Measurements from ENCODE around the gene DUSP14.

DUSP14 gene

DNA sequence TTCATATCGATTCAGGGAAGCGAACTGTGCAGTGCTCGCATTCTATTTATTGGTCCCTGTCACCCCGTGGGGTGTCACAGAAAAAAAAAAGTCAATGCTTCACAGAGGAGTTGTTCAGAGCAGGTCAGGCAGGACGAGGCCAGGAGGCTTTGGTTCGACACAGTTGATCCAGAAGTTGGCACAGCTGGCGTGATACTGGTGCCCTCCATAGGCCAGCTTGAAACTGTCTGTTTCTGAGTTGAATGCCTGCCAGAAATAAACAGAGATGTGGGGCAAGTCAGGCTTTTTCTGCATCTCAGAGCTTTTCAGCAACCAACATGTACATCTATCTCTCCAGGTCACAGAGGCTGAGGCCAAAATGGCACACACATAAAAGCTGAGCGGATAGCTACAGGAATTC is 29.1 kb downstream of the DUSP14 start:
- FAIRE-seq = no peak

DNA sequence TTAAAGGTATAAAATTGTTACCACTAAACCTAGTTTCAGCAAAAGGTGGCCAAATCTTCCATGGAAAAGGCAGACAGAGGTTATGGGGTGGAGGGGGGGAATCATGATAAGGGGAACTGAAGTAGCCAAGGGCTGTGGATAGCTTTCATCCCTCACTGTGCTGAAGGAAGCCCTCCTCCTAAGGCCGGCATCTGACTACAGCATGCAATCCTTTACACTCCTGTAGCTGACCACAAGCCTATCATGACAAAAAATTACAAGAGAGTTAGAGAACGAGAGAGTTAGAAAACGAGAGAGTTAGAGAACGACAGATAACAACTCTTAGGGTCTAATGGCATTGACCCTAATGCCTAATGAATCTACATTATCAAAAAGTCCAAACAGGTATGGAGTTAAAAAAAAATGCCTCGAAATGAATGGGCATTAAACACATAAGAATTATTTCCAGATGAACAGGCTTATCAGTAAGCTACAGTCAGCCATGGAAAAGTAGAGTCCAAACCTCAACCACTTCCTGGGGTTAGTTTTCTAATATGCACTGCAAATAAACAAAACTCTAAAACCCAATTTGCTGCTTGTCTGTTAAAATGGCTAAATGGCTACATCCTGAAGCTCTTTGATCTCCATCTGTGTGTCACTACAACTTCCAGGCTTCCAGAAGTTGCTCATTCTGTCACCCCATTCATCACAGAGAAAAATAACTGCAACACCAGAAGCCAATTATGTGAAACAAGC is 29.7 kb downstream of the DUSP14 start:
- FAIRE-seq = no peak

DNA sequence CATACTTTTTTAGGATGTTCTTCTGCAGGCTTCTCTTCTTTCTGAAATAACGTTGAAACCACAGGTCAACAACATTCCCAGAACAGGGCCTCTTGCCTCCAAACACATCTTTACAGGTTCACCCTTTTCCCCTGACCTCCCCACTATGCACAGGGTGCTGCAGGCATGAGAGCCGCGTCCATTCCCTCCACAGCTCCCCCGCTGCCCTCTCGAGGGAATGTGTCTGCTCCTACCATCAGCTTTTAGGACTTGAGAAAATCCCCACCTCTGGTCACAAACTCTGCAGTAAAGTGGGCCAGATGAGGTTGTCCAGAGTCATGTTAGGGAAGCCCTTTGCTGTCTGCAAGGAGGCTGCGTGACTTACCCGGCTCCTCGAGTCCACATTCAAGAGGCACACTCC is 30.5 kb downstream of the DUSP14 start:
- FAIRE-seq = no peak

DNA sequence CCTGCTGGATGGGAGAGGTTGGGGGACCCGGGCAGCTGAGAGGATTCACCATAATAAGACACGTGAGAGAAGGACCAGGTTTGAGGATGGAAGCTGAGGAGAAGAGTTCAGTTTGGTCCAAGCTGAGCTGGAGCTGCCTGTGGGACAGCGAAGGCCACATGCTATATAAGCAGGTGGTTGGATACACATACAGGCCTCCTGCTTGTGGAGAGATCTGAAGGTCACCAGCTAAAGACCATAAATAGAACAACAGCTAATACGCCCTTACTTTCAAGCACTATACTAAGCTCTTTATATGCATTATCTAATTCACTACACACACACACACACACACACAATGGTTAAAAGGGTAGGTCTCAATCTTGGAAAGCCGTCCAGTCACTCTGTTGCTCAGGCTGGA is 32.1 kb downstream of the DUSP14 start:
- no peak for FAIRE-seq

DNA sequence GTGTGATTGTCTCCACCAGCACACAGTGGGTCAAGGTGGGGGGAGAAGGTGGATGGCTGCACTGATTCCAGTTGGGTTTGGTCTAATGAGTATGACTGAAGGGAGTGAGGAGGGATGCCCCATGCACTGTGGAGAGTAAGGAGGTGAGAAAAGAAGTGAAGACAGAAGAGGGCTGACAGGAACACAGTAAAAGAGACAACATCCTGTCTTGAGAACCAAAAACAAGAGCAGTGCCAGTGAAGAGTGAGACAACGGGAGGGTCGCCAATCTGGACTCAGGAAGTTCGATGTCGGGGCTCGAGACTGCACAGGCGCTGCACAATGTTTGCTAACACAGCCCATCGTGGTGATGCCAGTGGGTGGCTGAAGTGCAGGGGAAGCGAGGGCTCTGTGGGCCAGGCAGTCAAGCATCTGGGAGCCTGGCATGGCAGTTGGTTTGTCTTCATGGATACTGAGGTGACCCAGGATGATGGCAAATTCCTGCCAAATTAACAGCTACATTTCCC is 34.1 kb downstream of the DUSP14 start:
- no peak for FAIRE-seq

DNA sequence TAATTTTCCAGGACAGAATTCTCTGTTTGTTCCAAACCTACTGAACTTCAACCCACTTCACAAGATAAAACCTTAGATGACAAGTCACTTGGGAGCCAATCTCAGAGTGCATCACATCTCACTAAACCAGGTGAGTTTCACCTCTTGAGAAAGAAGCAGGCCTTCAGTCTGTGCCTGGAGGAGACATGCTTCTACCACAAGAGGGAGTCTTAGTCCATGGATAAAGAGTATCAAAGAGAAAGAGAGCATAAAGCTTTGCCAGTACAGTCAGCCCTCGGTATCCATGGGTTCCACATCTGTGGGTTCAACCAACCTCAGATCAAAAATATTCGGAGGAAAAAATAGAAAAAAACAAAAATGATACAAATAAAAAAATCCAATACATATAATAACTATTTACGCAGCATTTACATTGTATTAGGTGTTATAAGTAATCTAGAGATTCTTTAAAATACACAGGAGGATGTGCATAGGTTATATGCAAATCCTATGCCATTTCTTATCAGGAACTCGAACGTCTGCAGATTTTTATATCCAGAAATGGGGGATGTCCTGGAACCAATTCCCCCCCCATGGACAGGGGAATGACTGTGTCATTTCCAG is 37.7 kb downstream of the DUSP14 start:
- no peak for FAIRE-seq

DNA sequence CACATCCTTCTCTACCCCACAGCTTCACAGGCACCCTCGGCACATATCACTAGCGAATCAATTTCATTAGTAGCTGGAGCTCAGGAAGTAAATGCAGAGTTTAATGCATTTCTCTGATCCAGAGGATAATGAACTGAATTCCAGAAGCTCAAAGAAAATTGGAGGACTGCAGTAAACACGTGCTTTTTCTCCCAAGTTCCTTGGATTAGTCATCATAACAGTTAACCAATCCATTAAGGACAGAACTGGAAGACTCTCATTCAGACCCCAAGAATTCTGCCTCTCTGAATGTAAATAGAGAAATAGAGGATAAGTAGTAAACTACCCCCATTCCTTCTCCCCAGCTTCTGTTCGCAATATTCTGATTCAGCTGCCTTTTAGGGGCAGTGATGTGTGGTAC is 40.7 kb downstream of the DUSP14 start:
- FAIRE-seq = no peak

DNA sequence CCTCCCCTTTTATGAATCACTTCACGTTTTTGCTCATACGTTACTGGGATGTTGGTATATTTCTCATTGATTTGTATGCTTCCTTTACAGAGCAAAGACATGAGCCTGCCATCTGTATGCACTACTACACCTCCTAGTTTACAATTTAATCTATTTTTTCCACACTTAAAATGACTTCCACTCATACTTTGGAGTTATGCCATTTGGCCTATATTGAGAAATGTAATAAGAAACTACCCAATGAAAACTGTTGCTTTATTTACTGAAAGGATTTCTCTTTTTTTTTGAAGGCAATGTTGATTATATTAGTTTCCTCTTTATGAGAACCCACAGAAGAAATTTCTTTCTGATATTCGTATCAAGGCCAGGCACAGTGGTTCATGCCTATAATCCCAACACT is 43.1 kb downstream of the DUSP14 start:
- no peak for FAIRE-seq

DNA sequence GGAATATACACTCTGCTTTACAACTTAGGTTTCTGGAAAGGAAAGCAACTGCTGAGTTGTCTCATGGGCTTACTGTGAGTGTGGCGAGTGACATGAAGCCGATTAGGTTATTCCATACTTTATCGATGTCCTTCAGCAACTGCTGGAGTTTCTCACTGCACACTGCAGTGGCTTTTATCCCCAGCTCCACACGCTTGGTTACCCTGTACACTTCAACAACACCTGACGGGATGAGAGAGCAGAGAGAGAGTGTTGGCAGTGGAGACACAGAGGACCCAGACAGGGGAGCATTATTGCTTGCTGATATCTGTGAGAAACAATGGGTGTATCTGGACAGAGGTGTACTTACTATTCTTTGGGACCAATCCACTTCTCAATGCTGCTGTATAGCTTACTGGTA is 46.2 kb downstream of the DUSP14 start:
- no peak for FAIRE-seq

DNA sequence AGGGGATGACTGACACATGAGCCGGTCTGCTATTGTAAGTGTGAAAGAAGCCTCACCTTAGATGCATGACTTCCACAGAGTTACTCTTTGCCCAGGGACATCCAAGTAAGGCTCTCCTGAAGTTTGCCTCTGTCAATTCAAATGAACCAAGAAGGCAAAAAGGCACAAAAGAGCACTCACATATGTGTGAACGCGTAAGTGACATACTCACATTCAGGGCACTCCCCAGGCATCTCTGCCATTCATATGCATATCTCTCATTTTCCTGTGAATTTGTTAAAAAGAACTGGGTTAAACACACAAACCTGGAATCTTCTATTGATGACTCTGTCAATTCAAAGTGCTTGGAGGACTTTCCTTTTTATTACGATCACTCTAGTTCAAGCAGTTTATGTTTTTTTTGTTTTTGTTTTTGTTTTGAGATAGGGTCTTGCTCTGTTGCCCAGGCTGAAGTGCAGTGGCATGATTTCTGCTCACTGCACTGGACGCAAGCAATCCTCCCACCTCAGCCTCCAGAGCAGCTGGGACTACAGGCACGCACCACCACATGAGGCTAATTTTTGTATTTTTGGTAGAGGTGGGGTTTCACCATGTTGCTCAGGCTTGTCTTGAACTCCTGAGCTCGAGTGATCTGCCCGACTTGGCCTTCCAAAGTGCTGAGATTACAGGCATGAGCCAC is 49.4 kb downstream of the DUSP14 start:
- no peak for FAIRE-seq

DNA sequence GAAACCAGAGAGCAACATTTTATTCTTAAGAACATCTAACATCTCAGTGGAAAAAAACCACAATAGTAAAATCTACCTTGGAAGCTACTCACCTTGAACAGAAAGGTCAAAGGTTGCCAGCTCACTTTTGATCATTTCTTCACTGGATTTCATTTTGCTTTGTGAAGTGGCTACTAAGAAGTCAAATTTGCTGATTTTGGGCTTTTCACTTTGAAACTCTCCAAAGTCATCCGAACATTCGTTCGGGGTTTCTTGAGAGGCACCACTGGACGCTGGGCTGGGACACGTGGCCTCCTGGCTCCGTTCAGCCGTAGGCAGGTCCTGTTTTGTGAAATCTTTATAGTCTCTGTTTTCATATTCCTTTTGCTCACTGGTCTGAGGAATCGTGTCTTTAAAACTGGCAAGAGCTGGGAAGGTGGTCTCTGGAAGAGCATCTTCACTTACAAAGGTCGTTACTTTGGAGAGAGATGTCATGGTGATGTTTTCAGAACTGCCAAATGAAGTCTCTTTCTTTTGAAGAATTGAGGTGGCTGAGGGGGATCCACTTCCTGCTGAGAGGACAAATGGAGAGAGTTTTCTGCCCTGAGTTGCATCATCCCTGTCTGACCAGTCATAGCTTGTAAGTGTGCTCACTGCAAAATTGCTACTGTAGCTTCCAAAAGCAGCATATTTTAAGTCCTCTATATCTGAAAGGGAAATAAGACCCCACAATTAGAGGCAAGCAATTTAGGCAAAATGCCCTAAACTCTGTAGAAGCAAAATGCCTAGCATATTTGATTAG is 52.4 kb downstream of the DUSP14 start:
- FAIRE-seq = no peak

DNA sequence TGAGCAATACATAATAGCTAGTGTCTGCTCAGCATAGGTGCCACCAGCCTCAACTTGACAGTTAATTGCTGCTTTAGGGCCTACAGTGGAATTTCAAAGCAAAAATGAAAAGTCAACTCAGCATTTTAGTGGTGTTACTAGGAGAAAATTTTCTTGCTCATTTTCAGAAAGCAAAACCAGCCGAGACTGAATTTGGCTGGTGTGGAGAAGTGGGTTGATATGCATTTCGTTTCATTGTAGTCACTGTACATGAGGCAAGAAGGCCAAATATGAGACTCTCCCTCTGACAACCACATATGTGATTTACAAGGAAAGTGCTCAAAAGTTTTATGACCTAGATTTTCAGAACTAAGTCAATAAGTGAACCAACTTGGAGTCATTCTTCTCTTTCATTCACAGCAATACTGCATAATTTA is 54.0 kb downstream of the DUSP14 start:
- no peak for FAIRE-seq

DNA sequence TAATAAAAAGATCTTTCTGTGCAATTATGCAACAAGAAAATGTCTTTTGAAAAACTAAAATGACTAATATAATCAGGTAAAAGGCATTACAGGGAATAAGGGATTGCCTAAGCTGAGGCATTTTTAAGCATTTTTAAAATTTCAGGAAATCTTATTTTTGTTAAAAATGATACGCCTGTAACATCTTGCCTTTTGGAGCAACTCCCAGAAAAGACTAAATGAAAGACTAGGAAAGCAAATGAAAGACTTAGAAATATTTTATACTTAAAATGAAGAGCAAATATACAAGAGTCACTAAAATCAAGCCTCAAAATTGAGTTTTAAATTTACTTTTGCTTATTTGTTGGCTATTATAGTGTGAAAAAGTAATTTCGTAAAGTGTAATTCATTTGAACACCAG is 55.8 kb downstream of the DUSP14 start:
- FAIRE-seq = no peak

DNA sequence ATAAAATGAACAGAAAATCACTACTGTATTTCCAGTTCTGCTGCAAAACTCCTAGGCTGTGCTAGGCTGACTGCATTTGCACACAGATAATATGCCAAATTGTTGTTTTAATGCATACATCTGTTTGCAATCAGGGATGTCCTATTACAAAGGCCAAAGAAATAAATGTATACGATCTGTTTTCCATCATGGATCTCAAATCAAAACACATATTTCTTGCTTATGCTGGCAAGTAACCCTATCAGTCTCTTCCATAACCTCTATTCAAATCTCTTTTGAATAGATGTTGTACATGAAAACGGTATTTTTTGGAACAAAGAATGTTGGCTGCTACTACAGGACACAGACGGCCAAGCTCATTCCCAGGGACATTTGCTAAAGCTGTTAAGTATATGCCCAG is 56.6 kb downstream of the DUSP14 start:
- FAIRE-seq = no peak

DNA sequence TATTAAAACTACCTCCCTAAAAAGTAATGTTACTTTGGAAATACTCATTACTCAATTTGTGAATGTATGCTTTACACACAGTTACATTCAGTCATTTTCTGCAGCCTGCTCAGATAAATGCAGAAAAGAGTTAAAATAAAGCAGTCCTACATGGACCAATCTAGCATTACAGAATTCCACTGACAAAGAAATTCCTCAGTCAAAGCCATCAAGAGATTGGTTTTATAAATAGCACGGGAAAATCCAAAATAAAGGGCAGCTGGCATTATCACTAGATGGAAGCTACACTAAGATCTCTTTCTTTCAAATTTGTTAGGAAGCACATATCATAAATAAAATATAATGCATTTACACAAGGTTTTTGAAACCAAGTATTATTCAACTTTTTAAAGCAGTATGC is 58.3 kb downstream of the DUSP14 start:
- no peak for FAIRE-seq

DNA sequence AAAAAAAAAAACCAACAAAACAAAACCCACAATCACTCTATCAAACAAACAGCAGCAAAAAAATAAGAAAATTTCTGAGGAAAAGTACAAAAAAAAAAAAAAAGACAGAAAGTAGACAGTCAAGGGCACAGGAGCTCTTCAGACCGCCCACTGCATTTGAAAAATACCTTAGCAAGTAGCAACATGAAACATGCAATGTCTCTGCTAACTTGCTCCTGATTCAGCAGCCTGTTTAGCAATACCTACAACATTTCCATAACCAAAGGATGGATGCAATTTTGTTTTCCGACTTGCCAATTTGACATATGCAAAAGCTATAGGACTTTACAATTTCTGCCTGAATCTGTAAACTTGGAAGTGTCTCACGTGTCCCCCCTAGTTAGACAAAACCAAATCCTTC is 62.1 kb downstream of the DUSP14 start:
- no peak for FAIRE-seq

DNA sequence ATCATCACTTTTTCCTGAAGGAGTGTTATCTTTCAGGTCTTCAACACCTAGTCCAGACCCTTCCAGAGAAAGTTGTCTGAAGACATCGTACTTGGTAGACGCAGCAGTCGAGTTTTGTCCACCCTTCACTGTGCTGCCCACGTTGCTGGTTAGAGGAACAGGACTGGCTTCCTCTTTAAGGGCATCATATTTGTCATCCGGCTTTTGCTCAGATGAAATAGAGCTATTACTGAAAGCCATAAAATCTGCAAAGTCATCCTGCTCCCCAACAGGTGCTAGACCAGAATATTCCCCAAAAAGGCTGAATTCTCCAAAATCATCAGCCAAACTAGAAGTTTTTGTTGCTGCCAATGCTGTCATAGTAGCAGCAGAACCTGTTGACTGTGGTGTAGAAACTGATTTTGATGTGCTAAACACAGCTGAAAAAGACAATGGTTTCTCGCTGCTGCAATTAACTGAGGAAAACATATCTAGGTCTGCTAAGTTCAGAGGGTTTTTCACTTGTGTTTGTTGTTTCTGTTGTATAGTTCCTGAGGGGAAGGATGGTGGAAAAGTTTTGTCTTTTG is 63.8 kb downstream of the DUSP14 start:
- FAIRE-seq = no peak

DNA sequence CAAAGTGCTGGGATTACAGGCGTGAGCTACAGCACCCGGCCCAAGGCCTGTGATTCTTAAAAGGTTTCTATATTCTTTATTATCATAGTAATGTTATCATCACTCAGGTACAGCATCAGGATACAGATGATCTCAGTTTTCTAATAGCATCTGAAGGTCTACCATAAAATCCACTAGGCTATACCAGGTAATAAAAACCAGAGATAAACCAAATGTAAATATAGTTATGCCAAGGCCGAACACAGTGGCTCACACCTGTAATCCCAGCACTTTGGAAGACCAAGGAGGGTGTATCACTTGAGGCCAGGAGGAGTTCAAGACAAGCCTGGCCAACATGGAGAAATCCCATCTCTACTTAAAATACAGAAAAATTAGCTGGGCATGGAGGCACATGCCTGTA is 65.7 kb downstream of the DUSP14 start:
- no peak for FAIRE-seq

DNA sequence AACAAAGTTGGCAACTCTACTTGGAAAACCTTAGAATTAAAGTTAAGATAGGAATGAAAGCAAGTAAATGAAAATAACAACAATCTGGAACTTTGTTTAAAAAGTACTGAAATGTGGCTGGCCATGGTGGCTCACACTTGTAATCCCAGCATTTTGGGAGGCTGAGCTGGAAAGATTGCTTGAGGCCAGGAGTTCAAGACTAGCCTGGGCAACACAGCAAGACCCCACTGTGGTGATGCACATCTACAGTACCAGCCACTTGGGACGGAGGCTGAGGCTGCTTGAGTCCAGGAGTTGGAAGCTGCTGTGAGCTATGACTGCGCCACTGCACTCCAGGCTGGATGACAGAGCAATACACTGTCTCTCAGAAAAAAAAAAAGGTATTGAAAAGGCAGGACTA is 67.8 kb downstream of the DUSP14 start:
- no peak for FAIRE-seq

DNA sequence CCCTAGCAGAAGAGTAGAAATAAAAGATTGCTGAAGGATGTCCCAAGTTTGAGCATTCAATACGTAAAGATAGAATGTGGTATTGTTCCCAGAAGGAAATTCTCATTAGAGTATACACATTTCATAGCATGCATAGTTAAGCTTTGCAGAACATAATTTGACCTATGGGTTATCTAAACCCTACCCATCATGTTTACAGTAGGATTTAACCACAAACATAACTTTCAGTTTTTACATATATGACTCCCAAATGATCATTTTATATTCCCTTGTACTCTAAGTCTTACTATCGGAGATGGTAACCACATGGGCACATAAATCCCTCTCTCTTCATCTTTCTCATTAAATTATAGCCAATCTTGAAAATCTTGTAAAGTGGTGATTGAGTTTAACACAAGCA is 68.6 kb downstream of the DUSP14 start:
- no peak for FAIRE-seq

DNA sequence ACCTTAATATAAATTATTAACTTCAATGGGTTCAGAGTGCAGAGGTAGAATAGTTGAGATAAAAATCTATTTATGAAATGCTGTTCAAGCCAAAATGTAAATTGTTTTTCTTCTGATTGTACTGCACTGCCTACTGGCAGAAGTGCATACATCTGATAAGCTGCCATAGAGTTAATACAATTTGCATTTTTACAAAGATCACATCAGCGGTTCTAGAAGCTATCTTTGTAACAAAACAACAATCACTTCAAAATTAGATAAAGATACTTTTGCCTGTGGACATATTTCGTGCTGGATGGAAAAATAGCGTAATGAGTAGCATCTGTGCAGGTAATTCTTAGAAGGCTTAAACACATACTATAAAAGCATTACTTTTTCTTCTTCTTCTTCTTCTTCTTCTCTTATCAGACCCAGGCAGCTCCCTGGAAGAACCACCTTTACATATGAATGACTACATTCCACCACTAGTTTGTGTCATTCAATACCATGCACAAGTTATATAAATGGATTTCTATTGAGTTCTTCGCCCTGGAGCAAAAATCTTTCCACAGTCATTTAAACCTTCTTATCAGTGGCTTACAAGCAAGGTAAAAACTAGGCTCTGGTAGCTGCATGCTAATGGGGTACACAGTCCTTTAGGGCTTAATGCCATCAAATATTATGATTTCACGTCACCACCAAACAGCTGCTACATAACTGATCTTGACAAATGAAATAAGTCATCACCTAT is 72.5 kb downstream of the DUSP14 start:
- FAIRE-seq = no peak

All from A204.1 (cell line).